Measurements from ENCODE around the gene RGS6. TPM values are rescaled to one million over a fixed set of nuclear protein-coding genes. Genes with fewer than 3 reads are reported as not detected.
A peak's percentile ranks its signal among the peaks of the same experiment; 100 is the strongest.

Gene RGS6
- total RNA-seq, 2 experiments from 2014 or later = 1.5 to 3.1 TPM

DNA sequence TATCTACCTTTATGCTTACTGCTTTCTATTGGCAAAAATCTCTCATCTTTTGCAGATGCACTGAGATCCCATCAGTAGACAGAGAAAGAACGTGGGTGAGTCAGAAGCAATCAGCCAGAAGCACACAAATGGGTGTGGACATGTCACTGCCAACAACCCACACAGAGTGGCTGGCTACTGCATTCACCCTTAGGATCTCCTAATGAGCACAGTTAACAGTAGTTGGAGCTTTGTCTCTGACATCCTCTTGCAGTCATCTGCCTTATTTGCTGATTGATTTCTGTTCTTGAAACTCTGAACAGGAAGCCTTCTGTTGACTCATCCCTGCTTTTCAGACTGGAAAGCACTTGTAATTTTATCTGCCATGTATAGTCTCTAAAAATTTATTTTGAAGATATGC, 117.2 kb downstream of the RGS6 start:
- CTCF ChIA-PET = interaction anchor here (0.8 kb wide), 1 partner anchor 370 kb away, joined by 3 read pairs; no protein-coding TSS in a partner anchor
- Mint-ChIP-seq H3K36me3 (no peaks in the 10 kb centered on the region), H3K4me1 (peaks cover 12% of the 10 kb centered on the region), H3K27ac (peak overlapping the region; percentile 24), H3K9me3 (ENCODE audit: low read depth) (no peaks in the 10 kb centered on the region), H3K27me3 (peaks cover 35% of the 10 kb centered on the region), H3K4me3 (no peak overlapping the region)
- ATAC-seq = peak; percentile 99
- DNase-seq = peak; percentile 72

DNA sequence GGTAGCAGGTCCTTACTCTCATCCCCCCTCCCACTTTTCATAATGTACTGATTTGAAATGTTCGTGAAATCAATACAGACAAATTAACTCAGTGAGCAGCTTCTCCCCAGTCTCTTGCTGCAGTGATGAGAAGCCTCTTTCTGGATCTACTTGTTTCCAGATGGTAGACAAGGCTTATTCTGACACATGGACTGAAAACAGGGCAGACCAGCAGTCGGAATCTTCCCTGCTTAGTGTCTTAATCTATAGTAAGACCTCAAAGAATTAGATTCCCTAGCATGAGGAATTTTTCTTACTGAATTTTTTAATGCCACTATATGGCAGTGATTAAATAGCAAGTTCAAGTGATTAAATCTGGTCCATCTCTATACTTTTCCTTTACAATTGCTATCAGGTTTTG, 120.1 kb downstream of the RGS6 start:
- Mint-ChIP-seq H3K9me3 (ENCODE audit: low read depth) (no peaks in the 10 kb centered on the region), H3K27me3 (peaks cover 47% of the 10 kb centered on the region), H3K27ac (no peak overlapping the region), H3K4me3 (no peak overlapping the region), H3K4me1 (peaks cover 18% of the 10 kb centered on the region), H3K36me3 (no peaks in the 10 kb centered on the region)
- CTCF ChIA-PET = no interaction called here
- ATAC-seq (no peak), DNase-seq (no peak)

DNA sequence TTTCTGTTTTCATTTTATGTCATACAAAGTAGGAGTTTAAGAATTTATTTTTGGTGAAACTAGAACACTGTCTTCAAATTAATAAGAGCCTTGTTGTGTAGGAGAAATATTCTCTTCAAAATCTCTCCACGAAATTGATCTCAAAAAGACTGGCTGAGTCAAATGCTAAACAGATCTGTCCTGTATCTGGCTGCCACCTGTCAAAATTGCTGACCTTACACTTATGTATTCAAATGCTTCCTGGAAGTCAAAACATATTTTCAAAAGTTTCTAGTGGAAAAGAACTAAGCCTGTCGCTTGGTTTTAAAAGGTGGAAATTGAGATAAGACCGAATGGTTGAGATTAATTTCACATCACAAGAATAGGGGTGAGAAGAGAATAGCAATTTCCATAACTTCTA, 121.4 kb downstream of the RGS6 start:
- peaks cover 18% of the 10 kb centered on the region for H3K4me1 Mint-ChIP-seq
- no peak overlapping the region for H3K27ac Mint-ChIP-seq
- no peaks in the 10 kb centered on the region for H3K36me3 Mint-ChIP-seq
- H3K9me3 Mint-ChIP-seq (ENCODE audit: low read depth) = no peaks in the 10 kb centered on the region
- H3K27me3 Mint-ChIP-seq = peaks cover 49% of the 10 kb centered on the region
- ATAC-seq (no peak), DNase-seq (no peak)
- H3K4me3 Mint-ChIP-seq = no peak overlapping the region
- CTCF ChIA-PET = no interaction called here

DNA sequence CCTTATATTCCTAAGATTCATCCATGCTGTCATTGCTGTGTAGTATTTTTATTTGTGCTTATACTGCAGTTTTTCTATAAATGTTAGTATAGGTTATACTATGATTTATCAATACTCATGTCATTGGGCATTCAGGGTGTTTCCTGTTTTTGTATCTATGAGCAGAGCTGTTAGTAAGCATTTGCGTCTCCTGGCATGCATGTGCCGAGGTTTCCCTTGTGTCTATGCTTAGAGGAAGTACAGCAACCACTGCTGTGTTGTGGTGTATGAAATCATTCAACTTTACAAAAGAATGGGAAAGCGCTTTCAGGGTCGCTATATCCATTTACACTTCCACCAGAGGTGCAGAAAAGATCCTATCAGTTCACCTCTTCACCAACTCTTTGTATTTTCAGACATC, 122.7 kb downstream of the RGS6 start:
- H3K4me3 Mint-ChIP-seq = no peak overlapping the region
- no peak for DNase-seq
- peaks cover 42% of the 10 kb centered on the region for H3K27me3 Mint-ChIP-seq
- no peak overlapping the region for H3K27ac Mint-ChIP-seq
- CTCF ChIA-PET = no interaction called here
- peaks cover 7% of the 10 kb centered on the region for H3K4me1 Mint-ChIP-seq
- no peaks in the 10 kb centered on the region for H3K9me3 Mint-ChIP-seq (ENCODE audit: low read depth)
- ATAC-seq = no peak
- H3K36me3 Mint-ChIP-seq = no peaks in the 10 kb centered on the region

DNA sequence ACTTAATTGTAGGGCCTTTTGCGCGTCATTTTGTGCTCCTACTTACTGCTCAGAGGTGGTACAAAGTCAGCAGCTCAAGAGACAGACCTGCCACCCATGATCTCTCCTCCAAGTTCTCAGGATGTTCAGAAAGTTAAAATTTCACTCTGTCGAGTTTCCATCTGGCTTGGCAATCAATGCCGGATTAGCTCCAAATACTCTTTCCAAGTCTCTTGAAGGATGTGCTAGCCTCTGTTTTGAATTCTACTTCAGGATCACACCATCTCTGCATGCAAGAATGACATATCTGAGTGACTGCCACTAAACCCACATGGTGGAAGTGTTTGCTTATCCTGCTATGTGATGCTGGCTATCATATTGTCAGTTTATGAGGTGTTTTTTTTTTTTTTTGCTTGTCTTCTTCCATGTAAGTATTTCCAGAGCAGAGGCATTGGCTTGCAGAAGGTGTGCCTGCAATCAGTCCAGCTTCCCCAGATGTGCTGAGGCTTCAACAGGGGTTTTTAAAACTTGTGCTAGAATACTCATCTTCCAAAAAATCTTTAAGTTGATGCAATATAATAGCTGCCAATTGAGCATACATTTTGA, 125.6 kb downstream of the RGS6 start:
- Mint-ChIP-seq H3K27me3 (peaks cover 37% of the 10 kb centered on the region), H3K4me3 (no peak overlapping the region), H3K4me1 (peaks cover 5% of the 10 kb centered on the region), H3K36me3 (no peaks in the 10 kb centered on the region), H3K9me3 (ENCODE audit: low read depth) (no peaks in the 10 kb centered on the region), H3K27ac (no peak overlapping the region)
- no peak for ATAC-seq
- no peak for DNase-seq
- CTCF ChIA-PET = no interaction called here

DNA sequence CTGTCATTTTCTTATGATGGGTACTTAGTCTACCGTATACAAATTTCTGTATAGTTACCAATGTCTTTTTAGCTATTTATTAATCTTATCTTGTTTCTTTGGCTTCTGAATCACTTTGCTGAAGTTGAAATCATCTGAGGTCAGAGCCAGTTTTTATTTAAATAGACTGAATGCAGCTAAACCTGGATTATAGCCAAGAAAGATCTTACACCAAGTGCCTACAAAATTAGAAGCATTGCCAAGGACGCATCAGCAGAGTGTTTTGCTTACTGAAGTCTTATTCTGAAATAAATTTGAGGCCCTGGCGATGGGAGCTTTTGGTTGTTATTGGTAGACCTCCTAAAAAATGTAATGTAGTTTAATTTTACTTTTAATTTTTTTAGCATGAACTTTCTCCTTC, 128.2 kb downstream of the RGS6 start:
- Mint-ChIP-seq H3K9me3 (ENCODE audit: low read depth) (no peaks in the 10 kb centered on the region), H3K27ac (no peak overlapping the region), H3K4me1 (no peaks in the 10 kb centered on the region), H3K4me3 (no peak overlapping the region), H3K27me3 (peaks cover 33% of the 10 kb centered on the region), H3K36me3 (no peaks in the 10 kb centered on the region)
- DNase-seq (no peak), ATAC-seq (no peak)
- CTCF ChIA-PET = no interaction called here

DNA sequence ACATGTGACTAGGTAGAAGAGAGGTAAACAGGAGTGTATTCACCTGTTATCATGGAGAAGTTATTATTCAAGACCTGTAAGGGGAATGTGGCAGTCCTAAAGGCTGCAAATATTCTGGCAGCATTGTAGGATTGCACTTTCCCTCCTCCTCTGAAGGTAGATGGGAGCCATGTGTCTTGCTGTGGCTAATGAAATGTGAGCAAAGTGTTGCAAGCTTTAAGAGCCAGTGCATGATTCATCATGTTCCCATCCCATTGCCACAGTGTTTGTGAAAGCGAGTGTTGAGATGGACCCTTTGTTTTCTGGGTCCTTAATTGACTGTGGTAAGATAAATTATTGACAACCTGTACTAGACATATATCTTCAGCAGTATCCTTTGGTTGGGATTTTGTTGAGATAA, 128.7 kb downstream of the RGS6 start:
- Mint-ChIP-seq H3K4me1 (no peaks in the 10 kb centered on the region), H3K9me3 (ENCODE audit: low read depth) (no peaks in the 10 kb centered on the region), H3K4me3 (no peak overlapping the region), H3K36me3 (no peaks in the 10 kb centered on the region), H3K27ac (no peak overlapping the region), H3K27me3 (peaks cover 29% of the 10 kb centered on the region)
- no peak for ATAC-seq
- CTCF ChIA-PET = no interaction called here
- no peak for DNase-seq

DNA sequence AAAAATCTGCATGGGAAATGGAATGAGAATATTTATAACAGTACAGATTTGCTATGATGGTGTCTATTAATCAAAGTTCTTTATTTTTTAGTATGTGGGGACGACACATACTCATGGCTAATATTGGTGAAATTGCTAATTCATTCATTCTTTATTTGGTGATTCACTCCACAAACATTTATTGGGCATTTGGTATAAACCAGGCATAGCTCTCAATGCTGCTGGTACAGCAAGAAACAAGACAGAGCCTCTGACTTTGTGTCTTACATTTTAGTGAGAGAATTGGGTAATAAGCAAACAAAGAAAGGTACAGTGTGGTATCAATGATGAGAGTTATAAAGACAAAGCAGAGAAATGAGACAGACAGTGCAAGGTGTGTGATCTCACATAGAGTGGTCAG, 129.5 kb downstream of the RGS6 start:
- H3K36me3 Mint-ChIP-seq = no peaks in the 10 kb centered on the region
- ATAC-seq = no peak
- H3K27ac Mint-ChIP-seq = no peak overlapping the region
- peaks cover 29% of the 10 kb centered on the region for H3K27me3 Mint-ChIP-seq
- CTCF ChIA-PET = no interaction called here
- no peak for DNase-seq
- H3K4me1 Mint-ChIP-seq = no peaks in the 10 kb centered on the region
- no peak overlapping the region for H3K4me3 Mint-ChIP-seq
- no peaks in the 10 kb centered on the region for H3K9me3 Mint-ChIP-seq (ENCODE audit: low read depth)

DNA sequence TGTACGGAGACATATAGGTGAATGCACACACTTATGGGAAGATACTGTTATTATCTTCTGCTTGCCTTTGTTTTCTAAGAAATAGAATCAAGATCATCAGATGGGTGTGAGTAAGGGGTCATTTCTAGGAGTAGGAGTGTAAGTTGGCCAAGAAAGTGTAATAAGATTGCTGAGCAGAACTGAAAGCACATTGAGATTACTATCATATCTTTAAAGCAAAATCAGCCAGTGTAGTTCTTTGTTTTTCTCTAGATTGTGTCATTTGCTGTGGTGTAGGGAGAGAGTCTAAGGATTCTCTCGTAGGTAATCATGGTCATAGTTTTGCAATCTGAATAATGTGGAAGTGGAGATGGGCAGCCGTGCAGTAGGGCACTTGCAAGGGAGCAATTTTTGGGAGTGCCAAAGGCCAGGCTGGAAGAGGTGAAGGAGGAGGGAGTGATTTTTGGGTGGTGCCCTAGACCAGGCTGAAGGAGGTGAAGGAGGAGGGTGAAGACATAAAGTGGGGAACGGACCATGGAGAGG, 131.6 kb downstream of the RGS6 start:
- CTCF ChIA-PET = interaction anchor here (0.6 kb wide), 1 partner anchor 684 kb away, joined by 3 read pairs; no protein-coding TSS in a partner anchor
- ATAC-seq (no peak), DNase-seq (no peak)
- Mint-ChIP-seq H3K27ac (no peak overlapping the region), H3K9me3 (ENCODE audit: low read depth) (no peaks in the 10 kb centered on the region), H3K4me3 (no peak overlapping the region), H3K36me3 (no peaks in the 10 kb centered on the region), H3K4me1 (no peaks in the 10 kb centered on the region), H3K27me3 (peaks cover 30% of the 10 kb centered on the region)

DNA sequence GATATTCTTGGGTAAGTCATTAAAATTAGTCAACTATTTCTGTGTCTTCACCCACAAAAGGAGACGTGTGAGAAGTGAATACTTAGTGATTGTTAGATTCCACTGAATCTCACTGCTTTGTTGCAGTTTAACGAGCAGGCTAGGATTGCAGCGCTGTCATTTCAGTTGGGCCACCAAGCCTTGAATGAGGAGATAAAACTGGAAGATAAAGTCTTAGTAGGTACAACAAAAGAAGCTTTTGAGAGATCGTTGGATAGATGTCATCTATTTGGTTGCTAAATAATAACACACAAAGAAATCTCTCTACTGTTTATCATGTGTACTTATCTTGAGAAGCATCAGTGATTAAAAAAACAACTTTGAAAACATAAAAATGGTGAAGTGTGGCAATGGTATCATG, 132.3 kb downstream of the RGS6 start:
- CTCF ChIA-PET = interaction anchor here (0.6 kb wide), 1 partner anchor 683 kb away, joined by 3 read pairs; no protein-coding TSS in a partner anchor
- H3K9me3 Mint-ChIP-seq (ENCODE audit: low read depth) = no peaks in the 10 kb centered on the region
- H3K4me3 Mint-ChIP-seq = no peak overlapping the region
- H3K36me3 Mint-ChIP-seq = no peaks in the 10 kb centered on the region
- H3K4me1 Mint-ChIP-seq = no peaks in the 10 kb centered on the region
- peaks cover 30% of the 10 kb centered on the region for H3K27me3 Mint-ChIP-seq
- H3K27ac Mint-ChIP-seq = no peak overlapping the region
- ATAC-seq = no peak
- no peak for DNase-seq

DNA sequence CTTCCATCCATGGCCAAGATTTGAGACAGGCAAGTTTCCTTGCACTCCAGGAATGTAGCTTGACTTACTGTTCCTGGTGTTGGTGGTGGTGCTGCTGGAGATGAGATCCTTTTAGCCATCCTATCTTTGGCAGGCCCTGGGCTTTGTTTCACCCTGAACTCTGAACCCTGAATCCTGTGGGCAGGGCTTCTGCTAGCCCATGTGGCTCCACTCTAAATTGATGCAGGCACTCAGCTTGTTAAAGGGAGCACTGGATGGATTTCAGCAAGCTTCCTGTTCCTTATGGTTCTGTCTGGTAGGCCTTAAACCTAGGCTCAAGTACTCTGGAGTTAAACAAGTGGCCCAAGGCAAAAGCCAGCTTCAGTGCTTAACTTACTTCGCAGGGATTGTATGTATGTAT, 138.2 kb downstream of the RGS6 start:
- no peak overlapping the region for H3K4me3 Mint-ChIP-seq
- no peak for DNase-seq
- ATAC-seq = no peak
- no peaks in the 10 kb centered on the region for H3K4me1 Mint-ChIP-seq
- no peaks in the 10 kb centered on the region for H3K36me3 Mint-ChIP-seq
- H3K27me3 Mint-ChIP-seq = peaks cover 14% of the 10 kb centered on the region
- H3K27ac Mint-ChIP-seq = no peak overlapping the region
- CTCF ChIA-PET = no interaction called here
- H3K9me3 Mint-ChIP-seq (ENCODE audit: low read depth) = no peaks in the 10 kb centered on the region

DNA sequence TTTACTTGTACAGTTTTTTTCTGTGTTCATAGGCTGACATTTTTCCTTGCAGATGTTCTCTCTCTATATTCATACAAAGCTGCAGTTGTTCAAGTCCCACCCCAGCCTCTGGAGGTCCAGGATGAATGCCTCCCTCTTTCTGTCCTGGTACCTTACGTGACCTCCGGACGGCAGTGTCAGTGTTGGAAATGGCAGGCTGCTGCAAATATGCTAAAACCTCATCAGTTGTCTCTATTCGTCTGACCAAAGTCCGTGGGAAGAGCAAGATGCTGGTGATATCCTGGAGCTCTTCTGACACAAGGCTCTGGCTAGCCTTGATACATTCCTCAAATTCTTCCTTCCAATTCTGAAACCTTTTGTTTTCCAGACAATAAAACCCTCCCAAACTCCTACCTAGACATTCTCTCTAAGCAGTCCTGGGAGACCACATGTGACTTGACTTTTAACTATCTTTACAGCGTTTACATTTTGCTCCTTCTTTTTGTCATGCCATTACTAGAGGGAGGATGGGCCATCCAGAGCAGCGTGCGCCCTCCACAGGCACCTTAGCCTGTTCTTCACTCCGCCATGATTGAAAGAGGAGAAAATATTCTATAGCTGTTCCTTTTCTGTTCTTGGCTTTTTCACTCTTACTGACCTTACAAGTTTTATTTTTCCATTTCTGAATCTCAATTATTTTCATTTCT, 143.6 kb downstream of the RGS6 start:
- peaks cover 25% of the 10 kb centered on the region for H3K27me3 Mint-ChIP-seq
- H3K4me3 Mint-ChIP-seq = no peak overlapping the region
- H3K36me3 Mint-ChIP-seq = no peaks in the 10 kb centered on the region
- H3K27ac Mint-ChIP-seq = no peak overlapping the region
- DNase-seq (no peak), ATAC-seq (no peak)
- H3K9me3 Mint-ChIP-seq (ENCODE audit: low read depth) = no peaks in the 10 kb centered on the region
- CTCF ChIA-PET = no interaction called here
- no peaks in the 10 kb centered on the region for H3K4me1 Mint-ChIP-seq

DNA sequence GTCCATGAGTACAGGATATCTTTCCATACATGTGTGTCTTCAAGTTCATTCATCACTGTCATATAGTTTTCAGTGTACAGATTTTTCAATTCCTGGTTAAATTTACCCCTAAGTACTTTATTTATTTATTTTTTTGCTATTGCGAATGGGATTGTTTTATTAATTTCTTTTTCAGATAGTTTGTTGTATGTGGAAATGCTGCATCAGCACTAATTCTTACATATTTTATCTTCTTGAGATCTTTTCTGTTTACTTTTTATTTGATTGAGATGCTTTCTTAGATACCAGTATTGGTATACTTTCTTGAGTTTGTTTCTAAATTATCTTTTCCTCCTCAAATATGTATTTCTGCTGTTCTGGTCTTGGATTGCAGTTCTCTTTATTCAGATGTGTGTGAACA, 148.9 kb downstream of the RGS6 start:
- DNase-seq (no peak), ATAC-seq (no peak)
- no peak overlapping the region for H3K27ac Mint-ChIP-seq
- H3K27me3 Mint-ChIP-seq = peaks cover 38% of the 10 kb centered on the region
- no peaks in the 10 kb centered on the region for H3K36me3 Mint-ChIP-seq
- CTCF ChIA-PET = no interaction called here
- no peaks in the 10 kb centered on the region for H3K9me3 Mint-ChIP-seq (ENCODE audit: low read depth)
- no peaks in the 10 kb centered on the region for H3K4me1 Mint-ChIP-seq
- H3K4me3 Mint-ChIP-seq = no peak overlapping the region

DNA sequence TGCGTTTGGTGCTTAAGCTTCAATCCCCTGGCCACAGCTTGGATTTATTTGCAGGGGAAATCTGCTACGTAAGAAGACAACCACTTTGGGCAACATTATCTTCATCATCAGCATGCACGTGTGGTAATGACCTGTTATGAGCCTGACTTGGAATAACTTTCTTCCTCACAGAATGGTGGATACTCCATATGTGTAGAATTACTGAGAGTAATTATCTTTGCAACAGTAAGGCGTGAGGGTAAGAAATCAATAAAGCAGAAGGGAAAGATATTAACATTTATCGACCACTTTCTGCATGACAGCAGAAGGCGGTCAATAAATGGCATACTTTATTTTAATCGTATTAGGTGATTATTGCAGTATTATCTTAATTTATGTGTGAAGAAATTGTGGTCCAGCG, 152.7 kb downstream of the RGS6 start:
- DNase-seq = no peak
- CTCF ChIA-PET = interaction anchor here (0.9 kb wide), 1 partner anchor 19 kb away, joined by 3 read pairs; no protein-coding TSS in a partner anchor
- Mint-ChIP-seq H3K27me3 (peaks cover 39% of the 10 kb centered on the region), H3K4me1 (no peaks in the 10 kb centered on the region), H3K4me3 (no peak overlapping the region), H3K36me3 (no peaks in the 10 kb centered on the region), H3K9me3 (ENCODE audit: low read depth) (no peaks in the 10 kb centered on the region), H3K27ac (no peak overlapping the region)
- ATAC-seq = no peak
